DMS 273 treated with DMSO at 0.1 percent for 48 hours (cell line): ENCODE data around the gene NCMAP.
"Not testable (repeated sequence)": the region's sequence is repeated elsewhere in the genome, so short reads cannot be mapped to it uniquely, and the experiment has no call there.

Source experiments
- DNase-seq: peaks from one replicate; lab custom pipeline; 2025; lab: John Stamatoyannopoulos, UW

The NCMAP gene, protein sequence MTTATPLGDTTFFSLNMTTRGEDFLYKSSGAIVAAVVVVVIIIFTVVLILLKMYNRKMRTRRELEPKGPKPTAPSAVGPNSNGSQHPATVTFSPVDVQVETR

DNA sequence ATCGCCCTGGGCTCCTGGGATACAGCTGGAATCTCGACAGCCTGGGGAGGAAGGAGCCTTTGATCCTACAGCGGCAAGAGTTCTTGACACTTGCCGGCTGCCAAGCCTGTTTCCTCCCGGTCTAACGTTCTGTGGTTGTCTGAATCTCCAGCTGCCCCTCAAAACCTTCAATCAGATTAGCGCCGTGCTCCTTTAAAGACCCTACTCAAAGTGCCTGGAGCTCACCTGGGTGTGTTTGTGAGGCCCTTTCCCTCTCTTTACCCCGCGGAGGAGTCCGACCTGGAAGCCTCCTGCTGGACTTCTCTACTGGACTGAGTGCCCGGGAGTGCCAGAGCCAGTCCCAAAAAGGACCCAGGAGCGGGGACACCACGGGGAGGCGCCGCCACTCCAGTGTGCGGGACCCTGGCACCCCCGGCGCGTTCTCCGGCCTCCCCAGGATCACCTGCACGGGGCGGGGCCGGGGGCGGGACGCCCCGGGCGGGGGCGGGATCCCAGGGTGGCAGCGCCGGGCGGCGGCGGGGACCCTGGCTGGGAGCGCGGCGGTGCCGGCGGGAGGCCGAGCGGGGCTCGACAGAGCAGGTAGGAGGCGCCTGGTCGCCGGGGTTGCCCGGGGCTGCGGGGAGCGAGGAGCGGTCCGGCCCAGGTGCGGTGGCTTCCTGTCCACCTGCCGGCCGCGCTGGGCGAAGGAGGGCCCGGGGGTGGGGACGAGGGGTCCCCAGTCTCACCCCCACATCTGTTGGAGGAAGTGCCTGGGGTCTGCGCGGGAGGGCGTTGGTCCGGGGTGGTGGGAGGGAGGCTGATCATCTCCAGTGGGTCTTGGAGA is at the start of gene NCMAP:
Gene NCMAP (plus strand): TSS at position 497 of the 823 bp plus-strand sequence. CDS start 39,344 bp downstream, outside the sequence.
- no peak for DNase-seq

DNA sequence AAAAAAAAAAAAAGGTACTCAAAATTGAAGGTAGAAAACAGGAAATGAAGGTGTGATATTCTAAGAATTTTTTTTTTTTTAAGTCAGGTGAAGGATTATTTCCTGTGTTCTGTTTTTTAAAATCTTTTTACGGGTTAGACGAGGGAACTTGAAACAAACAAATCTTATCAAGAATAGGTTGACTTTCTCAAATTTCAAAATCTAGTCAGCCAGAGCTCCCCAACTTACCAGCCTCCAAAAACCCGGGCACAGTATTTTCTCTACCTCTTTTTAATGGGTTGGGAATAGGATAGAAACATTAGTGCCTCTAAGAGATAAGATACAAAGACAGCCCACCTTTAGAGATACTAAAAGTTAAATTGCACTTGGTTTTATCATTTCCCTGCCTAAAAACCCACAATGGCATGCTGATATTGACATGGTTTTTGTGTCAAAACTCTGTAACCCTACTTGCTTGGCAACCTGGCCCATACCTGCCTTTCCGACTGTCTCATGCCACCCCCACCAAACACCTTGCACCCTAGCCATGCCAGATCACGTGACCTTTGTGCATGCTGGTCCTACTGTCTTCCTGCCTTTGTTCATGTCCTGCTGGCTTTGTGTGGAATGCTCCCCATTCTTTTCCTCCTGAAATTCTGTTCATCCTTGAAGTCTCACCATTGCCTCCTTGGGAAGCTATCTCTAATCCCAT is 49.1 kb upstream of the NCMAP start:
- no peak for DNase-seq

DNA sequence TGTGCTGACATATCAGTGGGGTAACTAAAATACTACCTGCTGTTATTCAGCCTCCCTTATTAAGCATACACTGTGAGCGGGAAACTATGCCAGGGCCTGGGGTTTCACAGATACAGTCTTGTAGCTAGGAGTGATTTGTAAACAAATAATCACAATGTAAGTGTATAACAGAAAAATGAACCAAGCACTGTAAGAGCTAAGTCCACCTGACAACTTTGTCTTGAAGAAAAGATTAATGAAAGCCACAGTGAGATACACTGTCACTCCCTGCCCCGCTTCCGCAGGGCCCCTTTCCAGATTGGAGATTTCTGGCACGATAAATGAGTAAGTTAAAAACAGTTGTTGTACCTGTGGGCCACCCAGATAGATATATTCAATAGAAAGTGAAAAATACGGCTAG is 48.5 kb upstream of the NCMAP start:
- no peak for DNase-seq

GRCh38 chr1:24508911-24509310 is 47.0 kb upstream of the NCMAP start:
- DNase-seq, result no peak

DNA sequence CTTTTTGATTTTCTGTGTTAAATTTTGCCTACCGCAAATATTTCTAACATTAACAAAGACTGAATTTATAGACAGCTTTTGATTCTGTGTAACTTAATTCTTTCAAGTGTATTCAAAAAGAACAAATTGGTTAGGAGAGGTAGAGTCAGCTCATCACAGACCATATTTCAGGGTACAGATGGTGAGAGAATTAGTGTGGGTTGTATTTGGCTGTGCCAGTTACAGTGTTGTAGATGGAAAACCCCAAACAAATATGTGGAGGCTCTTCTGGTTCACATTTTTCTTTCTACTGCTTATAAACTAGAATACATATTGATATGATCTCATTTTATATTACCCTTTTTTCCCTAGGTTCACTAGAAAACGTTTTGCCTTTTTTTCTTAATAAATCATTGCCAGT is 42.2 kb upstream of the NCMAP start:
- DNase-seq, result no peak

DNA sequence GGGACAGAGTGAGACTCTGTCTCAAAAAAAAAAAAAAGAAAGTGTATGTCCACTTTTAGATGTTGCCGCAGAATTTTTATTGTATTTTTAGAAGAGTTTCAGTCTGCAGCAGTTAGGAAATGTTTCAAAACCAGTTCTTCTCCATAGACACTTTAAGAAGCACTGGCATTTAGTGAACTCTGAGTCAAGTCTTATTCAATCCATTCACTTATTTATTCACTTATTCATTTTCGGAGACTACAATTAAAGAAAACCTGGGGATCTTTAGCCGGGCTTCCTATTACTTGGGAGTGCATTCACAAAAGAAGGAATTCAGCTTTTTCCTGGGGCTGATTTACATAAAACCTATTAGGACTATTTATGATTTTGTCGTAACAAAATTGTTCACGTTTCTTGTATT is 40.9 kb upstream of the NCMAP start:
- DNase-seq, result no peak

GRCh38 chr1:24515671-24516209 is 40.1 kb upstream of the NCMAP start:
- DNase-seq, result not testable (repeated sequence)

- no peak for DNase-seq
Measured at GRCh38 chr1:24516506-24516905, 39.4 kb upstream of the NCMAP start.

DNA sequence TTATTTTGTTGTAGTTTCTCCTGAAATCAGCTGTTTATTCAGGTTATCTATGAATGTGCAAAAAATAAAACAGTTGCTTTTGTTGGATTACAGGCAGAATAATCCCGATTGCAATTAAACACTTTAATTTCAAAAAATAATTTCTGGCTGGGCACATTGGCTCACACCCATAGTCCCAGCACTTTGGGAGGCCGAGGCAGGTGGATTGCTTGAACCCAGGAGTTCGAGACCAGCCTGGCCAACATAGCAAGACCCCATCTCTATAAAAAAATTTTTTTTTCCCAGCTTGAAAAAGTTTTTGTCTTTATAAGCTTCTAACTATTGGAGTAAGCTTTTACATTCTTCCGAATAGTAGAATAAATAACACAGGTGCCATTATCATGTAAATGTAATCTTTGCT is 38.0 kb upstream of the NCMAP start:
- DNase-seq, result no peak

GRCh38 chr1:24520282-24520681 is 35.6 kb upstream of the NCMAP start:
- not testable (repeated sequence) for DNase-seq

DNA sequence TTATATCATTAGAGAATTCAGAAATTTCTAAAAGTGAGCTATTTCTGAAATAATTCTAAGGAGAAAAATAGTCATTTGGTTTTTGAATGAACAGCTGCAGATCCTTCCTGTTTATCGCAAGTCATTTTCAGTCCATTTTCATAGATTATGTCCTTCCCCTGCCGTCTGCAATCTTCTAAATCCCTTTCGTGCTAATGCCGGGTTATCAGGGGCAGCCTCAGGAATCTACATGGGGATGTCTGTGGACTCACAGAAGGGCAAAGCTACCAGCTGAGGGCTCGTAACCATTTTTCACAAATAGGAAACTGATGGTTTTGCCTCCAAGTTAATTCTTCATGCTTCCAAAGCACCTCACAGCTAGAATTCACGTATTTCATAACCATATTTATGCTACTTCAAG is 30.3 kb upstream of the NCMAP start:
- DNase-seq, result no peak

DNA sequence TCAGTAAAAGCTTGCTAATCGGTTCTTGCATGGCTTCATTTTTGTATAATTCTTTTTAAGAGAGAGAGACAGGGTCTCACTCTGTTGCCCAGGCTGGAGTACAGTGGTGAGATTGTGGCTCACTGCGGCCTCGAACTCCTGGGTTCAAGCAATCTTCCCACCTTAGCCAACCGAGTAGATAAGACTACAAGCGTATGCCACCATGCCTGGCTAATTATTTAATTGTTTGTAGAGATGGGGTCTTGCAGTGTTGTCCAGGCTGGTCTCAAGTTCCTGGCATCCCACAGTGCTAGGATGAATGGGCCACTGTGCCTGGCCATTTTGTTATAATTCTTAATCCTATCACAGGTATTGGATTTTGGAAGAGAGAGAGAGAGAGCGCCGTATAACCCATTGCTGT is 29.8 kb upstream of the NCMAP start:
- no peak for DNase-seq

GRCh38 chr1:24526940-24527542 is 28.8 kb upstream of the NCMAP start:
- DNase-seq, result no peak

DNA sequence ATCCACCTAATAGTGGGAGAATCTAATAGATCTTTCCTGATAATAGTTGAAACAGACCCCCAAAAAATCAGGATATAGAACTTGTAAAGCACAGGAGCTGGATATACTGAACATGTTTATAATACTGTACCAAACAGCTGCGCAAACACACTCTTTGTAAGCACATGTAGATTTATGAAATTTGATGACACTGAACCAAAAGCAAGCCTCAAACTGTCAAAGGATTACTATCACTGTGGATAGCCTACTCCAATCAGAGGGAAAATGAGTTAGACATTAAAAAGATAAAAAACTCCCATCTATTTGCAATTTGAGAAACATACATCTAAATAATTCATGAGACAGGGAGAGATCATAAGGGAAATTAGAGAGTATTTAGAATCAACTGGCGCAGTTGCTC is 27.1 kb upstream of the NCMAP start:
- no peak for DNase-seq

GRCh38 chr1:24529292-24529691 is 26.6 kb upstream of the NCMAP start:
- DNase-seq, result not testable (repeated sequence)

- DNase-seq, result no peak
Measured at GRCh38 chr1:24535021-24535424, 20.9 kb upstream of the NCMAP start.

DNA sequence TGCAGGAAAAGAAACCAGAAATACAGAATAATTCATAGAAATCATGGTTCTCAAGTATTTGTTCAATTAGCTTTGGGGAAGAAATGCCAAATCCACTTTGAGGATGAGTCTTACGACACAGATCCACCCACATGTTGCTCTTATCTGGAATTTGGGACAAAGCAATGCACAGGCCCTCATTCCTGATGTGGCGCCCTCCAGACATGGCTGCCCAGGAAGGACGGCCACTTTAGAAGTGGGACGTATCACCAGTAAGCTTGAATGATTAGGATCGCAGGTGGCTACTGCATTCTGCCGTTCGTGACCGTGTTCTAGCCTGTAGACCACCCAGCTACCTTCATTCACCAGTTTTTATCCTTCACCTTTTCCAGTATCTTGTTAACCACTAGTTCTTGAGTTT is 20.1 kb upstream of the NCMAP start:
- DNase-seq, result no peak

- no peak for DNase-seq
Measured at GRCh38 chr1:24536391-24536840, 19.5 kb upstream of the NCMAP start.

GRCh38 chr1:24540051-24540905 is 15.6 kb upstream of the NCMAP start:
- no peak for DNase-seq

DNA sequence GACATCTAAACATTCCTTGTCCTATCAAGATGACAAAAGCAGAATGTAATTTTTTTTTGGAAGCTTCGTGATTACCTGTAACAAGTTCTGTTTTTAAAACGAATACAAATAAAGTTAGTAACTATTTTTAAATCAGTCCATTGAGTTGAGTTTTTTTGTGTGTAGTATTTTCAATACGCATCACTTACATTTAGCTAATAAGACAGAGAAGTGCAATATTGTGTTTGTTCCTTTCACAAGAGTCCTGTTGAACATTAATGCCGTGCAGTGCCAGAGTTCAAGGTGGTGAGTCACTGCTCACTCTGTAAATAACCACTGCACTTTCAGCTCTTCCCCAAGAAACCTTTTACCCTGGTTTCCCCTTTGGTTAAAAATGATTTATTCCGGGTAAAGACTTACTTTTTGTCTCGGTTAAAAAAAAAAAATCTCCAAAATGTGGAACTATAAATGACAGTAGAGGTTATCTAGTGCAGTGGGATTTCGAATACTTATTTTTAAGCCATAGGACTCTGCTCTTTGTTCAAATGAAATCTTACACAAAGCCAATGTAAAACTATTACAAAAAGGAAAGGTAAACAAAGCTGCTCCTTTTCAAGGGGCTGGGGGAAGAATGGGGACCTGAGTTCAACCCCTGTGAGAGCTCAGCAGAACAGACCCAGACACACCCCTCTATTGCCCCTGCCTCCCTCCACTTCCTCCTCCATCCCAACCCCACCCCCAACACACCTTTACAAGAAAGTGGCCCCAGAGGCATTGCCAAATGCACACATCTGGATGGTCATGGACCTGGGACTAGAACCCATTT is 14.8 kb upstream of the NCMAP start:
- DNase-seq, result no peak
